ENCODE measurements around the gene TNPO2. TPM values are rescaled to one million over a fixed set of nuclear protein-coding genes. Genes with fewer than 3 reads are reported as not detected.
A peak's percentile ranks its signal among the peaks of the same experiment; 100 is the strongest.

Gene TNPO2
- total and polyA plus RNA-seq, 2 of the 13 experiments (the other 11 are each of a cell fraction or from before 2014, with no cell fraction given) = 31.7 to 61.0 TPM

DNA sequence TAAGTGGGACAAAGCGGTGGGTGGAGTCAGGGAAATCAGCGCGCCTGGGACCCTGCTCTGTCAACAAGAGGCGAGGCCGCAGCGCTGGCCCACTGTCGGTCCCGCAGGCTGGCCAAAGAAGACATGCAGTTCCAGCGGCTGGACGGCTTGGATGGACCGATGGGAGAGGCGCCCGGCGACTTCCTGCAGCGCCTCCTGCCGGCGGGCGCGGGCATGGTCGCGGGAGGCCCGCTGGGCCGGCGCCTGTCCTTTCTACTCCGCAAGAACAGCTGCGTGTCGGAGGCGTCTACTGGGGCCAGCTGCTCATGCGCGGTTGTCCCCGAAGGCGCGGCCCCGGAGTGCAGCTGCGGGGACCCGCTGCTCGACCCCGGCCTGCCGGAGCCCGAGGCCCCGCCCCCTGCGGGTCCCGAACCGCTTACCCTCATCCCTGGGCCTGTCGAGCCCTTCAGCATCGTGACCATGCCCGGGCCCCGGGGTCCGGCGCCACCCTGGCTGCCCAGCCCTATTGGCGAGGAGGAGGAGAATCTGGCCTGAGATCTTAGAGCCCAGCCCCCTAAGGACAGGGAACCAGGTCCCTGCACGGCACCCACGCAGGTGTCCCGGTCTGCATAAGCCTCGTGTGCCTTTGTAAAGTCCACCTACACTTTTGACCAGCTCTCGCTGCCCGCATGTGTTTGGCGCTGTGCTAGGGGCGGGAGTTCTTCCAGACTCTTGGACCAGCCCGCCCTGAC is 34.0 kb upstream of the TNPO2 start (continued):
- TF ChIP-seq, protein P1, sequence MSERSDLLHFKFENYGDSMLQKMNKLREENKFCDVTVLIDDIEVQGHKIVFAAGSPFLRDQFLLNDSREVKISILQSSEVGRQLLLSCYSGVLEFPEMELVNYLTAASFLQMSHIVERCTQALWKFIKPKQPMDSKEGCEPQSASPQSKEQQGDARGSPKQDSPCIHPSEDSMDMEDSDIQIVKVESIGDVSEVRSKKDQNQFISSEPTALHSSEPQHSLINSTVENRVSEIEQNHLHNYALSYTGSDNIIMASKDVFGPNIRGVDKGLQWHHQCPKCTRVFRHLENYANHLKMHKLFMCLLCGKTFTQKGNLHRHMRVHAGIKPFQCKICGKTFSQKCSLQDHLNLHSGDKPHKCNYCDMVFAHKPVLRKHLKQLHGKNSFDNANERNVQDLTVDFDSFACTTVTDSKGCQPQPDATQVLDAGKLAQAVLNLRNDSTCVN (CRISPR knock-in tag; IDR thresholded peaks at IDR 0.05; ENCODE audit: borderline replicate concordance) = no peak
- TF ChIP-seq FLYWCH1 (CRISPR knock-in tag; IDR thresholded peaks at IDR 0.05) (no peak), BCL6 (CRISPR knock-in tag; IDR thresholded peaks at IDR 0.05) (no peak; the same call in 1 of the 2 replicates), KDM6A (CRISPR knock-in tag; IDR thresholded peaks at IDR 0.05; ENCODE audit: low read depth) (no peak), KDM5B (CRISPR knock-in tag; IDR thresholded peaks at IDR 0.05; ENCODE audit: borderline replicate concordance) (no peak), ADNP (CRISPR knock-in tag; IDR thresholded peaks at IDR 0.05) (0 out of 2 replicates have a peak, but pooled peaks have one; percentile 28), ELF4 (CRISPR knock-in tag; IDR thresholded peaks at IDR 0.05; ENCODE audit: borderline replicate concordance) (no peak), ERF (CRISPR knock-in tag; IDR thresholded peaks at IDR 0.05) (0 out of 2 replicates have a peak, but pooled peaks have one; percentile 42), RBAK (CRISPR knock-in tag; IDR thresholded peaks at IDR 0.05) (no peak), ZNF274 (CRISPR knock-in tag; IDR thresholded peaks at IDR 0.05) (no peak), NR2F1 (CRISPR knock-in tag; IDR thresholded peaks at IDR 0.05) (no peak), YY1 (IDR thresholded peaks at IDR 0.05; ENCODE audit: insufficient read depth, insufficient replicate concordance, low read depth, low read length) (peak; percentile 67), ZNF678 (CRISPR knock-in tag; IDR thresholded peaks at IDR 0.05) (no peak)
- TF ChIP-seq, protein P2, sequence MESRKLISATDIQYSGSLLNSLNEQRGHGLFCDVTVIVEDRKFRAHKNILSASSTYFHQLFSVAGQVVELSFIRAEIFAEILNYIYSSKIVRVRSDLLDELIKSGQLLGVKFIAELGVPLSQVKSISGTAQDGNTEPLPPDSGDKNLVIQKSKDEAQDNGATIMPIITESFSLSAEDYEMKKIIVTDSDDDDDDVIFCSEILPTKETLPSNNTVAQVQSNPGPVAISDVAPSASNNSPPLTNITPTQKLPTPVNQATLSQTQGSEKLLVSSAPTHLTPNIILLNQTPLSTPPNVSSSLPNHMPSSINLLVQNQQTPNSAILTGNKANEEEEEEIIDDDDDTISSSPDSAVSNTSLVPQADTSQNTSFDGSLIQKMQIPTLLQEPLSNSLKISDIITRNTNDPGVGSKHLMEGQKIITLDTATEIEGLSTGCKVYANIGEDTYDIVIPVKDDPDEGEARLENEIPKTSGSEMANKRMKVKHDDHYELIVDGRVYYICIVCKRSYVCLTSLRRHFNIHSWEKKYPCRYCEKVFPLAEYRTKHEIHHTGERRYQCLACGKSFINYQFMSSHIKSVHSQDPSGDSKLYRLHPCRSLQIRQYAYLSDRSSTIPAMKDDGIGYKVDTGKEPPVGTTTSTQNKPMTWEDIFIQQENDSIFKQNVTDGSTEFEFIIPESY (CRISPR knock-in tag; IDR thresholded peaks at IDR 0.05) = peak; percentile 61
- TF ChIP-seq, protein P3, sequence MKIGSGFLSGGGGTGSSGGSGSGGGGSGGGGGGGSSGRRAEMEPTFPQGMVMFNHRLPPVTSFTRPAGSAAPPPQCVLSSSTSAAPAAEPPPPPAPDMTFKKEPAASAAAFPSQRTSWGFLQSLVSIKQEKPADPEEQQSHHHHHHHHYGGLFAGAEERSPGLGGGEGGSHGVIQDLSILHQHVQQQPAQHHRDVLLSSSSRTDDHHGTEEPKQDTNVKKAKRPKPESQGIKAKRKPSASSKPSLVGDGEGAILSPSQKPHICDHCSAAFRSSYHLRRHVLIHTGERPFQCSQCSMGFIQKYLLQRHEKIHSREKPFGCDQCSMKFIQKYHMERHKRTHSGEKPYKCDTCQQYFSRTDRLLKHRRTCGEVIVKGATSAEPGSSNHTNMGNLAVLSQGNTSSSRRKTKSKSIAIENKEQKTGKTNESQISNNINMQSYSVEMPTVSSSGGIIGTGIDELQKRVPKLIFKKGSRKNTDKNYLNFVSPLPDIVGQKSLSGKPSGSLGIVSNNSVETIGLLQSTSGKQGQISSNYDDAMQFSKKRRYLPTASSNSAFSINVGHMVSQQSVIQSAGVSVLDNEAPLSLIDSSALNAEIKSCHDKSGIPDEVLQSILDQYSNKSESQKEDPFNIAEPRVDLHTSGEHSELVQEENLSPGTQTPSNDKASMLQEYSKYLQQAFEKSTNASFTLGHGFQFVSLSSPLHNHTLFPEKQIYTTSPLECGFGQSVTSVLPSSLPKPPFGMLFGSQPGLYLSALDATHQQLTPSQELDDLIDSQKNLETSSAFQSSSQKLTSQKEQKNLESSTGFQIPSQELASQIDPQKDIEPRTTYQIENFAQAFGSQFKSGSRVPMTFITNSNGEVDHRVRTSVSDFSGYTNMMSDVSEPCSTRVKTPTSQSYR (CRISPR knock-in tag; IDR thresholded peaks at IDR 0.05; ENCODE audit: borderline replicate concordance) = no peak
- TF ChIP-seq, protein P4, sequence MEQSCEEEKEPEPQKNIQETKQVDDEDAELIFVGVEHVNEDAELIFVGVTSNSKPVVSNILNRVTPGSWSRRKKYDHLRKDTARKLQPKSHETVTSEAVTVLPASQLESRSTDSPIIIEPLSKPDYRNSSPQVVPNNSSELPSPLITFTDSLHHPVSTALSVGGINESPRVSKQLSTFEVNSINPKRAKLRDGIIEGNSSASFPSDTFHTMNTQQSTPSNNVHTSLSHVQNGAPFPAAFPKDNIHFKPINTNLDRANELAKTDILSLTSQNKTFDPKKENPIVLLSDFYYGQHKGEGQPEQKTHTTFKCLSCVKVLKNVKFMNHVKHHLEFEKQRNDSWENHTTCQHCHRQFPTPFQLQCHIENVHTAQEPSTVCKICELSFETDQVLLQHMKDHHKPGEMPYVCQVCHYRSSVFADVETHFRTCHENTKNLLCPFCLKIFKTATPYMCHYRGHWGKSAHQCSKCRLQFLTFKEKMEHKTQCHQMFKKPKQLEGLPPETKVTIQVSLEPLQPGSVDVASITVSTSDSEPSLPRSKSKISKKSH (CRISPR knock-in tag; IDR thresholded peaks at IDR 0.05; ENCODE audit: borderline replicate concordance) = no peak
- TF ChIP-seq, protein P5, sequence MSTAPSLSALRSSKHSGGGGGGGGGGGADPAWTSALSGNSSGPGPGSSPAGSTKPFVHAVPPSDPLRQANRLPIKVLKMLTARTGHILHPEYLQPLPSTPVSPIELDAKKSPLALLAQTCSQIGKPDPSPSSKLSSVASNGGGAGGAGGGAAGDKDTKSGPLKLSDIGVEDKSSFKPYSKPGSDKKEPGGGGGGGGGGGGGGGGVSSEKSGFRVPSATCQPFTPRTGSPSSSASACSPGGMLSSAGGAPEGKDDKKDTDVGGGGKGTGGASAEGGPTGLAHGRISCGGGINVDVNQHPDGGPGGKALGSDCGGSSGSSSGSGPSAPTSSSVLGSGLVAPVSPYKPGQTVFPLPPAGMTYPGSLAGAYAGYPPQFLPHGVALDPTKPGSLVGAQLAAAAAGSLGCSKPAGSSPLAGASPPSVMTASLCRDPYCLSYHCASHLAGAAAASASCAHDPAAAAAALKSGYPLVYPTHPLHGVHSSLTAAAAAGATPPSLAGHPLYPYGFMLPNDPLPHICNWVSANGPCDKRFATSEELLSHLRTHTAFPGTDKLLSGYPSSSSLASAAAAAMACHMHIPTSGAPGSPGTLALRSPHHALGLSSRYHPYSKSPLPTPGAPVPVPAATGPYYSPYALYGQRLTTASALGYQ (CRISPR knock-in tag; IDR thresholded peaks at IDR 0.05) = no peak
